Limb (tissue), 2 donors: ENCODE results near the gene MRTFA.
"Not testable (repeated sequence)": the region's sequence is repeated elsewhere in the genome, so short reads cannot be mapped to it uniquely, and the experiment has no call there.

Source experiments
- DNase-seq, 2 donors: peaks; one replicate each; pipeline ENCODE4 v3.0.0-alpha.2; 2016; ENCODE audit errors: extremely low spot score in 2 of 2

Gene MRTFA

DNA sequence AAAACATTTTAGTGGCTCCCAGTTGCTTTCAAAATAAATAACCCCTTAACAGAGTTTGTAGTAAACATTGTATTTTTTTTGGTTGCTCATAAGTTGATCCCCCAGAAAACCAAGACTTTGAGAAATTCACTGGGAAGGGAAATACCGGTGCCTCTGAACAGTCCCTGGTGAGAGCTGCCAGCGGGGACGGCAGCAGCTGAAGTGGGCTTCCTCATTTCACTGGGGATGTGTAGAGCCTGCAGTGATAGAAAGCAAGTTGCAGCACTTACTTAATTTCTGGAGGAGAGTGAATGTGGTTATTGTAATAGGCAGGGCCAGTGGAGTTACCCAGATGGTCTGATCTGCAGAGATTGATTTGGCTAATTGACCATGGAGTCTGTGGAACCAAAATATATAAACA lies 24.2 kb upstream of the MRTFA start:
- DNase-seq: no peak

DNA sequence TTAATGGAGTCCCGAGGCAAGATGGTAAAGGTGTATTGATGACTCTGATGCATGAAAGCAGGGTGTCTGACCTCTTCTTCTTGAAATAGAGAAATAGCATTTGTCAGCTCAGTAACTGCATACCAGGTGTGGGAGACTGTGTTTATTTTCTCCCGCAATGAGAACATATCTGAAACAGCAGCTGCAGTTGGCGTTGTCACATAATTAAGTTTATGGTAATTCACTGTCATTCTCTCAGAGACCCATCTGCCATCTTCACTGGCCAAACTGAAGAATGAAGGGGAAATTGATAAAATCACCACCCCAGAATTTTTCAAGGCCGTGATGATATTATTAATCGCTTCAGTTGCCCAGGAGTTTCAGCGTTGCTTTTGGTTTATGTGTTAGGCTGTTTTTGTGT lies 22.6 kb upstream of the MRTFA start:
- DNase-seq: no peak

DNA sequence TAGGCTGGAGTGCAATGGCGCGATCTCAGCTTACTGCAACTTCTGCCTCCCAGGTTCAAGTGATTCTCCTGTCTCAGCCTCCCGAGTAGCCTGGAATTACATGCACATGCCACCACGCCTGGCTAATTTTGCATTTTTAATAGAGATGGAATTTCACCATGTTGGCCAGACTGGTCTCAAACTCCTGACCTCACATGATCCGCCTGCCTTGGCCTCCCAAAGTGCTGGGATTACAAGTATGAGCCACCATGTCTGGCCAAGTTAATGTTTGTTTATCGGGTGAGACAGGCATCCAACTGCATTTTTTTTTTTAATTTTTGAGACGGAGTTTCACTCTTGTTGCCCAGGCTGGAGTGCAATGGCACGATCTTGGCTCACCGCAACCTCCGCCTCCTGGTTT lies 20.1 kb upstream of the MRTFA start:
- not testable (repeated sequence) for DNase-seq

DNA sequence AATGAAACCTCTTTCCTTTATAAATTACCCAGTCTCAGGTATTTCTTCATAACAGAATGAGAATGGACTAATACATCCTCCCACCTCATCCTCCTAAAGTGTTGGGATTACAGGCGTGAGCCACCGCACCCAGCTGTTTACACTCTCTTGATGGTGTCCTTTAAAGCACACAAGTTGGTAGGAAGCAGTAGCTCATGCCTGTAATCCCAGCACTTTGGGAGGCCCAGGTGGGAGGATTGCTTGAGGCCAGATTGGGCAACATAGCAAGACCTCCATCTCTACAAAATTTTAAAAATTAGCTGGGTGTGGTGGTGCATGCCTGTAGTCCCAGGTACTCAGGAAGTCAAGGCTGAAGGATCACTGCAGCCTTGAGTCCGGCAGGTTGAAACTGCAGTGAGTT lies 19.4 kb upstream of the MRTFA start:
- DNase-seq: not testable (repeated sequence)

DNA sequence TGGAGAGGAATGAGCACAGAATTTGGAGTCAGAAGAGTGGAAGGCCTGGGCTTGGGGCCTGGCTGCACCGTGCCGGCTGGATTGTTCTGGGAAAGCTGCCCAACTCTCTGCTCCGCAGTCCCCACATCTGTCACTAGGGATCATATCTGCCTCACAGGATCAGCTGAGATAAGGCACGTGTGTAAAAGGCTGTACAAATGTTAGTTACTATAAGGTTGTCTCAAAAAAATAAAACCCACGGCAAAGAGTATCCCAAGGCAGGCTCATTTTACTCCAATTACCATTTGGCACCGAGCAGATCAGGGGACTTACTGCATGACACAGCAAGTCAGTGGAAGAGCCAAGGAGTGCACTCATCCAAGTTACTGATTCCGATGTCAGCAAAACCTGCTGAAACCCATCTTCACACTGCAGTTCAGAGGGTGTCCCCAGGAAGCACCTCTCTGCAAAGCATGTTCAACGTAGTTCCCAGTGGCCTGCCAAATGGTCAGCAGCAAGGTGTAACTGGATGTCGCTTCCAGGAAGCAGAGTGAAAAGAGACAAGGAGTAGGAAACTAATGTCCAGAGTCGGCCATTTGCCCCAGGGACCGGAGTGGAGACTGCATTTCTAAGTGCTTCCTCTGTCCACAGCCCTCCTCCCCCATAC lies 18.1 kb upstream of the MRTFA start:
- peak; percentile 62 to 88 for DNase-seq

DNA sequence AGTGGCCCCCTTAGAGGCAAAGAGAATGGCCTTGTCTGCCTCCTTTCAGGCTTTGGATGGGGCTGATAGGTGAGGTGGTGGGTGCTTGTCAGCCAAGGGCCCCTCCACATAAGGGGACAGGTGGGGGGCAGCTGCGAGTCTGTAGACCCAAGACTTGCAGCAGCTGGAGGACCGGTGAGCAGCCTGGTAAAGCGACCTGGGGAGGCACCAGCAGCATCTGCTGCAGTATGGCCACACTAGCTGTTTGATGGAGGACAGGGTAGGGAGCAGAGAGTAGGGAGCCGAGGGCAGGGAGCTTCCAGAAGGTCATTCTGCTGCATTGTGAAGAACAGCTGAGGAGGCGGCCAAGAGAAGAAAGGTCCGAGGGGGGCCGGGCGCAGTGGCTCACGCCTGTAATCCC lies 16.8 kb upstream of the MRTFA start:
- DNase-seq: no peak

DNA sequence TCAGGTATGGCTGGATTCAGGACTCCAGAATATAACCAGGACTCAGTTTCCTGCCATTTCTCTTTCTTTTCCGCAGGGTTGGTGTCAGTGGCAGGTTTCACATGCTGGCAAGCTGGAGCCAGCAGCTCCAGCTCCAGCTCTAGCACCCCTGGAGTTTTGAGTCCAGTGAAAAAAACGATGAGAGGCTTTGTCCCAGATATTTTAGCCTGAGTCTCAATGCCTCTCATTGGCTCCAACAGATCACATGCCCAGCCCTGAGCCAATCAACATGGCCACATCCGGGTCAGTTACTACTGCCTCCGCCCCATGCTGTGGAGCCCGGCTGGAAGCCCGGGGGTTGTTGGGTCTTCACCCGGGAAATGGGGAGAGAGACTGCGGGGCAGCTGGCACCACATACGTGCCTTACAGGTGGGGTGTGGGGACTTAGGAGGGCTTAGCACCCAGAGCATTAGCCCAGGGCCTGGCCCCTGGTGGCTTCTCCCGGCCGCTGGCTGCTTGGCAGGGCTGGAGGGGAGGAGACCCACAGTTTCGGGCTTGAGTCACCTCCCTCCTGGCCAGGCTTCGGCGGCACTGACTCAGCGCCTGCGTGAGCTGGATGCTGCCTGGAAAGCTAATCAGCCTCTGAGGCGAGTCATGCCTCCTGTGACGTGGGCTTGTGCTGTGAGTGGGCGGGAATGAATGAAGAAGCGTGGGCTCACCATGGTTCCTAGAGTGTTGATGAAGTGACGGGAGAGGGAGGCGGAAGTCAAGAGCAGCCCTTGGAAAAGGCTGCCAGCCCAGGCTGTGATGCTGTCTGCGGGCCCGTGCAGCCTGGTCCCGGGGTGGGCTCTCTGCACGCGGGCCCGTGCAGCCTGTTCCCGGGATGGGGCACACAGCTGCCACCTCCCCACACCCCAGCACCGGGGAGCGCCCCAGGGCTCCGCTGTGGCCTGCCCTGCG lies 15.3 kb upstream of the MRTFA start:
- DNase-seq: peak; percentile 90 to 92

DNA sequence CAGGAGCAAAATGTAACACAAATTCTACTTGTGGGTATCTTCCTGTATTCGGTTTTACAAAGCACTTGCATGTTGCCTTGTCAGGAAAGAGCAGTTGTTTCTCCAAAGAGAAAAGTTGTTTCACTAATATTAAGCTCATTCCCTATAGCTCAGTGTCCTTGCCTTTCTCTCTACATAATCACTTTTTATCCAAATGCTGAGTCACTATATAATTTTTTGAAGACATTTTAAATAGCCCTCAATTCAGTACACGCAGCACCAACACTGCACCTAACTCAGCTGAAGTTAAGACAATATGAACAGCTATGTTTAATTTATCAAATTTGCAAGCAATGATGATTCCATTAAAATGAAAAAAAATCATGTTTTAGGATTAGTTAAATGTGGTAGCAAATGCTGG lies 14.5 kb upstream of the MRTFA start:
- DNase-seq: no peak

DNA sequence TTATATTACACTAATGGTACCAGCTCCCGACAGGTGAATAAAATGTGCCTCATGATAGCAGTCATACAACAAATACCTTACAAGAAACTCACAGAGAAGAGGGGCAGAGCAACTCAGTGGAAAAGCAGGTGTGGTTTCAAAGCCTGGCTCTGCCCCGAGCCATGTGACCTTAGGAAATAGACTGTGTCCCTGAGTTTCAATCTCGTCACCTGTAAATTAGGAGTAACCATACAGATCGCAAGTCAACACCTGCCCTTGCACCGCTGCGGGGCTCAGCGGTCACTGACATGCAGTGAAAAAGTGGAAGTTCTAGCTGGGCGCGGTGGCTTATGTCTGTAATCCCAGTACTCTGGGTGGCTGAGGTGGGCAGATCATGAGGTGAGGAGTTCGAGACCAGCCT lies 11.9 kb upstream of the MRTFA start:
- DNase-seq: no peak

DNA sequence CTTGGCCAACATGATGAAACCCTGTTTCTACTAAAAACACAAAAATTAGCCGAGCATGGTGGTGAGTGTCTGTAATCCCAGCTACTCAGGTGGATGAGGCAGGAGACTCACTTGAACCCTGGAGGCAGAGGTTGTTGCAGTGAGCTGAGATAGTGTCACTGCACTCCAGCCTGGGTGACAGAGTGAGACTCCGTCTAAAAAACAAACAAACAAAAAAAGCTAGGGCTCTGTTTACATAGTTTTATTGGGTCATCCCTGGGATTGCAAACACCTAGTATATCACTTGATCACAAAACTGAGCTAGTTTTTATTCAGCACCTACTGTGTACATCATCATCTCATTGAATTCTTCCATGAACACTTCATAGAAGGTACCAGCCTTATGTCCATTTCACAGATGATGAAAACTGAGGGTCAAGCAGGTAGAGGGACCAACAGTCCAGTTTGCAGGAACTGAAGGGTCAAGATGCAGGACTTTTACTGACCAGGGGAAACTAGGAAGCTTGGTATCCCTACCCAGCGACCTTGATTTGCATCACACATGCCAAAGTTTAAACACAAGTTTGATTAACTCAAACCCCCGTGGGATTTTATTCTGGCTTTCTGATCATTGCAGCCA lies 9.2 kb upstream of the MRTFA start:
- DNase-seq: no peak

DNA sequence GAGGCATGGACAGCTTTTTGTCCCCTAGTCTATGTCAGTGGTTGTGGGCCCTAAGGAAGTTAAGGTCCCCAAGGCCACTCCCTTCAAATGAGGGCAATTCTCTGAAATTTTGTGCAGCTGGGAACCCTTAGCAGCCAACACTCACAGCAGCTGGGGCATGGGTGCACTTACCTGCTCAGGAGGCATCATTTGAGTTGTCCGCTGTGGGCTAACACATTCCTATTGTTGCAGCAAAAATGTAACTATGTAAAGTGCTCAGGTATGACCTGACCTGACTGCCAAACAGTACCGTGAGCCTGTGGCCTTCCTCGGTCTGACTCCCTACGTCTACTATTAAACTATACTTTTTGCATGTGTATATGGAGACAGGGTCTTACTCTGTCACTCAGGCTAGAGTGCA lies 5.8 kb upstream of the MRTFA start:
- no peak for DNase-seq

DNA sequence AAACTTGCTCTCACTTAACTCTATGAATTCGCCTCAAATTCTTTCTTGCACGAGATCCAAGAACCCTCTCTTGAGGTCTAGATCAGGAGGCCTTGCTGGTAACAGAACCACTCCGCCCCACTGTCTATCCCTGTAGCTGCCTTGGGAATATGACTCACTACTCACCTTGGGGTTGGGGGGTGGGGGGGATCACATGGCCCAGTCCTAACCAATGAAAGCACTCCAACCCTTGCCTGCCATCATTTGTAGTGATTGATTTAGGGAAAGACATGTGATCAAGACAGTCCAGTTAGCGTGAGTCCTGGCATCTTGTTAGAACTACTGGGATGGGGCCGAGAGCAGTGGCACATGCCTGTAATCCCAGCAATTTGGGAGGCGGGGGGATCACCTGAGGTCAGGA lies 4.8 kb upstream of the MRTFA start:
- DNase-seq: no peak

DNA sequence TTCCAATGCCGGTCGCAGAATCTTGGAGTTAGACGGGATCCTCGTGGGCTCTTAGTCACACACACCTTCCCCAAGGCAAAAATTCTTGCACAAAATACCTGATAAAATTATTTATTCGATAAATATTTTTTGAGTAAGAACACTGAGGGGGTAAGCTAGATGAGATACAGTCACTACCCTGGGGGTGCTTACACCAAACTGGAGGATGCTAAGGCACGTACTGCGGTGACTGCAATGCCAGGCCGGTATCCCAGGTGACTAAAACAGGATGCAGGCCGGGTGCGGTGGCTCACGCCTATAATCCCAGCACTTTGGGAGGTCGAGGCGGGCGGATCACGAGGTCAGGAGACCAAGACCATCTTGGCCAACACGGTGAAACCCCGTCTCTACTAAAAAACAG lies 1.7 kb upstream of the MRTFA start:
- DNase-seq: no peak

DNA sequence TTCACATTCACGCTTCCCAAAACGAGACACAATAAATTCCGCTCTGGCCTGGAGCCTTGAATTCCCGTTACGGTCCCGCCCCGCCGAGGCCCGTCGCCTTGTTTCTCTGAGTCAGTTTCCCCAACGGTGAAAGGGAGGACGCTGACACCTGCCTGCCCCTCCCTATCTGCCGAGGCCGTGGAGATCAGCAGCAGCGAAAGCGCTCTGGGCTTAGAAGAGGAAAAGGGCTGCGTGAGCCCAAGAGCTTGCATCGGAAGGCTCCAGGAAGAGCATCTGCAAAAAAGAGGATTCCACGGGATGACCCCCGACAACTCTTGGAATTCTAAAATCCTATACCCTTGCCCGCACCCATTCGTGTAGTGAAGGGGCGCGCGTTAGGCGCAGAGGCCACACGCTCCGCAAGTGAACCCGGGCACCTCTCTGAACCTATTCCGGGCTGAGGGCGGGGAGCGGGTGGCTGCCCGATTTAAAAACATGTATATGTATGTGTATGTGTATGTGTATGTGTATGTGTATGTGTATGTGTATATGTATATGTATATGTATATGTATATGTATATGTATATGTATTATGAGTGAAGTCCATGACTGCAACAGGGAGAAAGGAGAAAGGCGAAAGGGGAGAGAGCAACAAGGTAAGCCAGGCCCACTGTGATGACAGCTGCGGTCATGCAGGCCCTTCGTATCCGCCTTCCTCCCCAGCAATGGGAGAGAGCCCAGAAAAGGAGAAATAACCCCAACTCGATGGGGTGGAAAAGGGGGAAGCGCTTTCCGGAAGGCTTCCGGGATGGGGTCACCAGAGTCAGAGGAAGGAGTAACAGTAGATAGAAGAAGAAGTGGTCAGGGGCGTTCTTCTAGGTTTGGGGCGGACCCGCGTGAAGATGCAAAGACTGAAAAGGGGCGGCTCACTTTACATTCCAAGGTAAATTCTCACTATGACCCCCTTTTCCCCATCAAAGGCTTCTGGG lies 948 bp upstream of the MRTFA start:
- DNase-seq: peak in 1 of 2 donors; percentile 44

DNA sequence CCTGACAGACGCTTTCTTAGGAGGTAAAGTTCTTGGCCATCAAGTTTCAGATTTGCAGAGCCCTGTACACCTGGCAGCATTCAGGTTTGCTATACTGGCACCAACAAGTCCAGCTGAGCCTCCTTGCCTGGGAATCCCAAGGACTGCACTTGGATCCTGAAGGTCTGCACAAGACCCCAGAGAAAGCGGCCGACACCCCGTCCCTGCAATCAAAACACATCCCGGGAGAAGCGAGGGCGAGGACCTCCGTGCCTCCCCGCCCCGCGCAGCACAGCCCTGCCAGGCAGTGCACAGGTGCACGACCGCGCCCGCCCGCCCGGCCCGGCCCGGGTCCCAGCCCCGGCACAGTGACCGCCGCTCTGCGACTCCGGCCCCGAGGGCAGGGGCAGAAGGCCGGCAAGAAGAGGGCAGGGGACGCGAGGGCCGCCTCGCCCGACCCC lies 559 bp downstream of the MRTFA start:
- no peak for DNase-seq

DNA sequence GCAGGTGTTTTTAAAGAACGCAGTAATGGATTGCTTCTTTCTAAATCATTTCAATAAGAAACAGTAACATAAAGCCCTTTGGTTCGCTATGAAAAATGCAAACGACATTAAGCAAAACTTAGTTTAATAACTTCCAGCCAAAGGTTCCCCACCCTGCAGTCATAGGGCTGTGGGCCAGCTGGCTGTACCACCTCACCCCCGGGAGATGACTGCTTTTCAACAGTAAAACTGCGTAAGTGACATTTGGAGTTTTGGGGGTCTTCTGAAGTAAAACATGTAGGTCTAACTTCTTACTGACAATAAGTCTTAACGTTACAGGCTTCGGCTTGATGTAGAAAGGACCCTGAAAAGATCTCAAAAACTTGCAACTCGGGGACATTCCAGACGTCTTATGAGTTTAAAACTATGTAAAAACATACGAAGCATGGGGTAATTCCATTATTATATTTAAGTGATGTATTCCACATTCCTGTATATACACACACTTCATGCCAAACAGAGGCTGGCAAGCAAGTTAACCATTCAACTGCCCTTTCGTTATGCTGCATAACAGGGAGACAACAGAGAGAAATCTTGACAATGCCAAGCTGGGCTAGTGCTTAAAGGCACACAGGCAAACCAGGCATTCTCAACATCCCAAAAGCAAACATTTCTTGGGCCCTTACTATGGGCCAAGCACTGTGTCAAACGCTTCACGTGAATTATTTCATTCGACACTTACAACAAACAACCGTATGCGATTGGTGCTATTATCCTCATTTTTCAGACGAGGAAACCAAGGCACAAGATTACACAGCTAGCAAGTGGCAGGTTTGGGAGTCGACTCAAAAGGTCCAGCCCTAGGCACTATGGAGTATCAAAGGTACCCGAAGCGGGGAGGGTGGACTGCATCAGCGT lies 1.2 kb downstream of the MRTFA start:
- peak in 1 of 2 donors; percentile 53 for DNase-seq

DNA sequence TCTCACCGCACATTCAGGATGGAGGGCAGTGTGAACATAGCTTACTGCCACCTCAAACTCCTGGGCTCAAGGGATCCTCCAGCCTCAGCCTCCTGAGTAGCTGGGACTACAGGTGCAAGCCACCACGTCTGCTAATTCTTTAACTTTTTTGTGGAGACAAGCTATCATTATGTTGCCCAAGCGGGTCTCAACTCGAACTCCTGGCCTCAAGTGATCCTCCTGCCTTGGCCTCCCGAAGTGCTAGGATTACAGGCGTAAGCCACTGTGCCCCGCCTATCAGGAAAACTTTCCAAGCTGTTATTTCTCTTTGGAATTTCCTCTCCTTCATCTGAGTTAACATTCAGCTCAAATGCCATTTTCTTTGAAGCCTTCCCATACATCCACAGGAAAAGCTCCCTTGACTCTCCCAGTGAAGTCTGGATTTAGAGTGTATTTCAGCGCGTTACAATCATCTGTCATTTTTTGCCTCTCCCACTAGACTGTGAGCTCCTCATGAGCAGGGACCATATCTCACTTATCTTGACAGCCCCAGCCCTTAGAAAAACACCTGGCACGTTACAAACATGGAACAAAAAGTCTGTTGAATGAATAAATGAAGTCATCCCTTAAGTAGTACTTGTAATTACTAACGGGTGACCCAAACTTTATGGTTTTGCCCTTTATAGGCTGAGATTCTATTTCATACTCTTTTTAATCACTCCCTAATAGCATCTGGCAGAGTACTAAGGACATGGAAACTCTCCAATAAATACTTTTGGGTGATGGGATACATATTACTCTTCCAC lies 2.2 kb downstream of the MRTFA start:
- no peak for DNase-seq

DNA sequence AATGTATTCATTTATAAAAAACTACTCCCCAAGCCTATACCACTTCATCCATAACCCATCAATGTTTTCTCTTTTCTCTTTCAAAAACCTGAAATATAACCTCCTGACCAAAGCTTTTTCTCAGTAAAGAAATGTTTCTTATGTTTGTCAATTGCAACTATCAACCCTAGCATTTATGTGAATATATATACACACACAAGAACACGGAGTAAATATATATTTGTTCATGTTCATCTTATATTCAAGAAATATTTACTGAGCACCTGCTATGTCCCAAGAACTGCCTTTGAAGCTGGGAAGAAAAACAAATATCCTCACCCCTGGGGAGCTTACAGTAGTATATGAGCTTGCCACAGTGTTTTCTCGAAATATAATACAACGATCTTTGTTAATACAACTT lies 3.5 kb downstream of the MRTFA start:
- DNase-seq: no peak

DNA sequence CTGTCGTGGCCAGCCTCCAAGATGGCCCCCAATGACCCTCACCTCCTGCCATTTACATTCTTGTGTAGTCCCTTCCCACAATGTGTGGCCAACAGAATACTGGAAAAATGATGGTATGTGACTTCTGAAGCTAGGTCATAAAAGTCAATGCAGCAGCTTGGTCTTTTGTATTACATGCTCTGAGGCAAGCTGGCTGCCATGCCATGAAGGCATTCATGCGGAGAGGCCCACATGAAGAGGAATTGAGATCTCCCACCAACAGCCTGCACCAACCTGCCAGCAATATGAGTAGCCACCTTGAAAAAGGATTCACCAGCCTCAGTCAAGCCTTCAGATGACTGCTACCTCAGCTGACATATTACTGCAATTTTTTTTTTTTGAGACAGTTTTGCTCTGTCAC lies 4.6 kb downstream of the MRTFA start:
- DNase-seq: no peak
